K562 (cell line): ENCODE data around the gene MRFAP1. TPM values are rescaled to one million over a fixed set of nuclear protein-coding genes. Genes with fewer than 3 reads are reported as not detected.

ENCODE experiments used
- ARNT ChIP-seq, 2 experiments: fragments of 450-650 bp; IDR thresholded peaks; 2 replicates each; pipeline ENCODE4 v1.6.1; 2016; ENCODE audit warnings: mild to moderate bottlenecking in 1 of 2
- DEAF1 ChIP-seq: fragments of 450-650 bp; formaldehyde crosslinking; IDR thresholded peaks from 2 replicates; pipeline ENCODE4 v1.4.0; 2020; ENCODE audit warnings: mild to moderate bottlenecking, moderate library complexity
- E2F1 ChIP-seq: sonication (generic); formaldehyde crosslinking; IDR thresholded peaks from 2 replicates; pipeline ENCODE4 v1.8.1; 2023; ENCODE audit warnings: mild to moderate bottlenecking, missing genetic modification reagents, moderate library complexity
- E2F6 ChIP-seq, 2 experiments: IDR thresholded peaks; 2 replicates each; pipeline ENCODE4 v1.6.1; 2011; ENCODE audit warnings: borderline replicate concordance in 1 of 2, control low read depth in 1 of 2, low read depth in 1 of 2, low read length in 1 of 2, mild to moderate bottlenecking in 1 of 2, mixed read lengths in 1 of 2, moderate library complexity in 1 of 2; ENCODE audit not compliant: insufficient read depth in 1 of 2, insufficient read length in 1 of 2, poor library complexity in 1 of 2, severe bottlenecking in 1 of 2; ENCODE audit errors: extremely low read depth in 1 of 2
- HNRNPH1 ChIP-seq: fragments of 200-400 bp; formaldehyde crosslinking; optimal IDR thresholded peaks from 2 replicates; pipeline ENCODE3; 2017; ENCODE audit warnings: low read depth, mild to moderate bottlenecking, low read length, moderate library complexity
- MCM5 ChIP-seq: fragments of 450-650 bp; IDR thresholded peaks from 2 replicates; pipeline ENCODE4 v1.6.1; 2016; ENCODE audit warnings: low read depth
- MLLT1 ChIP-seq, 2 experiments: fragments of 450-650 bp; IDR thresholded peaks; 2 replicates each; pipeline ENCODE4 v1.6.1; 2016
- RAD21 ChIP-seq, 2 experiments: fragments of 250-450 bp in 1 of 2; fragments of 450-650 bp in 1 of 2; sonication (Bioruptor Pico) in 1 of 2; formaldehyde crosslinking in 1 of 2; IDR thresholded peaks in 1 of 2; conservative IDR thresholded peaks in 1 of 2; 2 replicates each; pipeline versions ENCODE4 v1.4.0 to v1.8.0; 2020 to 2022; ENCODE audit warnings: mild to moderate bottlenecking in 2 of 2, moderate library complexity in 1 of 2
- SIN3B ChIP-seq: fragments of 450-650 bp; IDR thresholded peaks from 2 replicates; pipeline ENCODE4 v1.6.1; 2017; ENCODE audit warnings: low read depth, mild to moderate bottlenecking, moderate library complexity
- STAT6 ChIP-seq: sonication (generic); formaldehyde crosslinking; IDR thresholded peaks from 2 replicates; pipeline ENCODE4 v1.8.1; 2023; ENCODE audit warnings: mild to moderate bottlenecking, missing genetic modification reagents
- ZBTB1 ChIP-seq: sonication (generic); formaldehyde crosslinking; IDR thresholded peaks from 2 replicates; pipeline ENCODE4 v1.8.1; 2023; ENCODE audit warnings: missing genetic modification reagents, low read depth, mild to moderate bottlenecking, borderline replicate concordance
- ZBTB26 ChIP-seq: fragments of 450-650 bp; formaldehyde crosslinking; IDR thresholded peaks from 2 replicates; pipeline ENCODE4 v1.4.0; 2022; ENCODE audit warnings: missing genetic modification characterization
- ZBTB7A ChIP-seq: IDR thresholded peaks from 2 replicates; pipeline ENCODE4 v1.6.1; 2011; ENCODE audit warnings: low read depth, mild to moderate bottlenecking, low read length, moderate library complexity, borderline replicate concordance; ENCODE audit not compliant: control insufficient read depth
- ZNF121 ChIP-seq: sonication (generic); formaldehyde crosslinking; conservative IDR thresholded peaks from 2 replicates; pipeline ENCODE4 v1.8.0; 2022; ENCODE audit warnings: missing genetic modification reagents
- ZNF512 ChIP-seq: IDR thresholded peaks from 2 replicates; pipeline ENCODE4 v1.6.1; 2016; ENCODE audit warnings: missing genetic modification characterization, missing compliant biosample characterization
- polyA plus RNA-seq, 8 experiments: library from polyadenylated mRNA; depleted of rRNA in 4 of 8; stranded (reverse) in 5 of 8; unstranded in 3 of 8; fragments of >200 nt; fragmentation: Nextera tagmentation in 2 of 8; fragmentation: Illumina TruSeq in 1 of 8; extraction: Ambion mirVana in 2 of 8; extraction: Trizol in 1 of 8; gene quantifications; 2 replicates each; pipeline versions ENCODE4 v1.2.1 to v1.2.3, GENCODE V29; 2011 to 2014; ENCODE audit warnings: inconsistent platforms in 1 of 8, missing spikeins in 1 of 8
- total RNA-seq, 7 experiments: library from RNA; depleted of rRNA in 6 of 7; stranded (reverse); fragments of >200 nt in 6 of 7; fragmentation: Illumina TruSeq in 2 of 7; extraction: Trizol in 2 of 7; gene quantifications; 2 replicates each; pipeline versions ENCODE4 v1.2.1 to v1.2.3, GENCODE V29; 2011 to 2021; ENCODE audit warnings: low replicate concordance in 1 of 7

The MRFAP1 gene
- total and polyA plus RNA-seq, 9 of the 15 experiments (the other 6 are each of a cell fraction or from before 2014, with no cell fraction given): 46.0 to 270 (median 151) TPM

GRCh38 chr4:6660430-6660829 lies 19.9 kb downstream of the MRFAP1 start (continued):
- TF ChIP-seq E2F1 (CRISPR knock-in tag) (no peak), ZBTB26 (CRISPR knock-in tag) (0 out of 2 replicates have a peak, but pooled peaks have one; percentile 57), ZNF121 (CRISPR knock-in tag) (no peak), ARNT (IDR thresholded peaks at IDR 0.05) (no peak), E2F6 (IDR thresholded peaks at IDR 0.05; ENCODE audit: borderline replicate concordance in 1 of 2, extremely low read depth in 1 of 2, insufficient read depth in 1 of 2, insufficient read length in 1 of 2, low read depth in 1 of 2, low read length in 1 of 2, poor library complexity in 1 of 2, severe bottlenecking in 1 of 2) (no peak), SIN3B (no peak), ZBTB7A (no peak), STAT6 (CRISPR knock-in tag) (no peak), MLLT1 (IDR thresholded peaks at IDR 0.05) (0 out of 4 replicates have a peak, but pooled peaks of 1 of the 2 experiments have one; percentile 26), DEAF1 (CRISPR knock-in tag) (no peak), ZNF512 (tag) (peak; percentile 85), HNRNPH1 (no peak), ZBTB1 (CRISPR knock-in tag) (no peak), MCM5 (no peak), RAD21 (CRISPR knock-in tag; conservative IDR thresholded peaks at IDR 0.05 in 1 of 2, IDR thresholded peaks at IDR 0.05 in 1 of 2) (no peak)
